CD4-positive, alpha-beta T cell (primary cell): ENCODE measurements around the gene PCDHB15. TPM values are rescaled to one million over a fixed set of nuclear protein-coding genes. Genes with fewer than 3 reads are reported as not detected.

Experiments used
- ATAC-seq: fragments of 200-7000 bp; cut with Tn5 transposase; one replicate; pipeline ENCODE4 v1.10.0; 2022; ENCODE audit warnings: mild to moderate bottlenecking; ENCODE audit not compliant: poor library complexity
- CTCF ChIA-PET: fragments of 350-600 bp; sonication (Branson Sonifier 250); formaldehyde crosslinking; loops from one replicate; lab custom pipeline; 2021; ENCODE audit warnings: antibody characterized with exemption, inconsistent platforms; lab: Charles Lee
- POLR2A ChIA-PET: fragments of 350-600 bp; sonication (Branson Sonifier 250); formaldehyde crosslinking; loops from one replicate; lab custom pipeline; 2021; ENCODE audit warnings: antibody characterized with exemption, inconsistent platforms; lab: Charles Lee
- DNase-seq, 14 experiments: peaks; one replicate each; pipeline ENCODE4 v3.0.0-alpha.2; 2013 to 2020; ENCODE audit warnings: mixed read lengths in 2 of 14
- H3K27ac ChIP-seq, 2 donors: one replicate each; pipeline versions ENCODE4 v1.5.1 to v1.7.0; 2013; ENCODE audit warnings: low read length in 2 of 2, low read depth in 1 of 2, mild to moderate bottlenecking in 1 of 2
- H3K27me3 ChIP-seq, 2 experiments: 1 replicate in 1 of 2; 2 replicates in 1 of 2; pipeline versions ENCODE4 v1.6.1 to v1.7.0; 2013; ENCODE audit warnings: low read length in 2 of 2, control low read depth in 1 of 2, mild to moderate bottlenecking in 1 of 2, moderate library complexity in 1 of 2; ENCODE audit not compliant: insufficient read depth in 2 of 2, control insufficient read depth in 1 of 2
- H3K36me3 ChIP-seq: one replicate; pipeline ENCODE4 v1.6.1; 2013; ENCODE audit warnings: low read length, control low read depth; ENCODE audit not compliant: insufficient read depth
- H3K4me1 ChIP-seq: one replicate; pipeline ENCODE4 v1.6.1; 2013; ENCODE audit warnings: low read length, control low read depth; ENCODE audit not compliant: insufficient read depth
- H3K4me3 ChIP-seq: one replicate; pipeline ENCODE4 v1.5.1; 2013; ENCODE audit warnings: mild to moderate bottlenecking, low read length, moderate library complexity
- H3K9me3 ChIP-seq, 2 experiments: 1 replicate in 1 of 2; 2 replicates in 1 of 2; pipeline versions ENCODE4 v1.6.1 to v1.7.0; 2013; ENCODE audit warnings: low read length in 2 of 2, mild to moderate bottlenecking in 2 of 2, control low read depth in 1 of 2, moderate library complexity in 1 of 2; ENCODE audit not compliant: control insufficient read depth in 1 of 2, insufficient read depth in 1 of 2
- H3K27ac Mint-ChIP-seq: one replicate; pipeline ENCODE4 v1.8.0; 2020; ENCODE audit warnings: mixed read lengths
- H3K27me3 Mint-ChIP-seq: one replicate; pipeline ENCODE4 v1.8.0; 2021; ENCODE audit warnings: mixed read lengths
- H3K36me3 Mint-ChIP-seq: one replicate; pipeline ENCODE4 v1.8.0; 2021; ENCODE audit warnings: low read depth, mixed read lengths
- H3K4me1 Mint-ChIP-seq: one replicate; pipeline ENCODE4 v1.8.0; 2021; ENCODE audit warnings: low read depth, mixed read lengths
- H3K4me3 Mint-ChIP-seq: one replicate; pipeline ENCODE4 v1.8.0; 2020; ENCODE audit warnings: mild to moderate bottlenecking, mixed read lengths
- H3K9me3 Mint-ChIP-seq: one replicate; pipeline ENCODE4 v1.8.0; 2020; ENCODE audit warnings: mixed read lengths
- CTCF ChIP-seq: fragments of 200-600 bp; IDR thresholded peaks from one replicate; pipeline ENCODE4 v1.8.0; 2022; ENCODE audit warnings: antibody characterized with exemption, mild to moderate bottlenecking
- intact Hi-C, 2 experiments: fragments of 100-400 bp; cut with DNase I in 1 of 2; cut with micrococcal nuclease in 1 of 2; formaldehyde crosslinking; loops; one replicate each; pipeline versions ENCODE4 v1.15.1 to v1.9.0; 2023 to 2025; cut with DNase I, micrococcal nuclease
- total RNA-seq, 174 experiments: library from RNA in 2 of 174; stranded (reverse) in 2 of 174; gene quantifications; one replicate each; pipeline ENCODE4 v1.2.3 and lab custom pipeline; 2021 to 2026

The PCDHB15 gene
- total RNA-seq, 2 experiments from 2014 or later = not detected

- Mint-ChIP-seq H3K27me3 (no peaks in the 10 kb centered on the region), H3K36me3 (peaks cover 74% of the 10 kb centered on the region), H3K9me3 (peaks cover 15% of the 10 kb centered on the region), H3K4me1 (no peaks in the 10 kb centered on the region), H3K4me3 (no peak overlapping the region), H3K27ac (no peak overlapping the region)
- intact Hi-C loops = no loop called here
- no peak for TF ChIP-seq CTCF
- POLR2A ChIA-PET = no interaction called here
- H3K27ac ChIP-seq = no peak overlapping the region
- no peaks in the 10 kb centered on the region for H3K36me3 ChIP-seq
- no peak for DNase-seq
- no peak for ATAC-seq
- no peaks in the 10 kb centered on the region for H3K4me1 ChIP-seq
- H3K9me3 ChIP-seq = peaks cover 41 to 98% of the 10 kb centered on the region in 2 experiments
- H3K27me3 ChIP-seq = no peaks in the 10 kb centered on the region
- no peak overlapping the region for H3K4me3 ChIP-seq
- CTCF ChIA-PET = no interaction called here
Observed at GRCh38 chr5:141261238-141261546, 16.0 kb downstream of the PCDHB15 start.

DNA sequence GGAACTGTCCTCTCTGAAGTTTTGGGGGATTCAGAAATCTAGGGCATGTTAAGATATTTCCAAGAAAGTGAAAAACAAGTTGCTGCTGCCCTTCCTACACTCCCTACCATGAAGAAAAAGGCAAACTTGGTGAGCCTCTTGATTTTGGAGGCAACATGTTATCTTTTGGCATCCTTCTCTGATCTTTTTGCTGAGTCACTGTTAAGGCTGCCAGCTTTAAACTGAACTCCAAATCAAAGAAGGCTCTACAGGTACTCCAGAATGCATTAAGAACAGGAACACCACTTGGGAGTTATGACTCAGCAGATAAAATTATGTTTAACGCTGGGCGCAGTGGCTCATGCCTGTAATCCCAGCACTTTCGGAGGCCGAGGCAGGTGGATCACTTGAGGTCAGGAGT is 24.0 kb downstream of the PCDHB15 start:
- intact Hi-C loops = no loop called here
- no peak overlapping the region for H3K4me3 Mint-ChIP-seq
- Histone ChIP-seq H3K27me3 (no peaks in the 10 kb centered on the region), H3K4me3 (no peak overlapping the region), H3K27ac (no peak overlapping the region), H3K9me3 (peaks cover 33 to 96% of the 10 kb centered on the region in 2 experiments), H3K4me1 (no peaks in the 10 kb centered on the region), H3K36me3 (no peaks in the 10 kb centered on the region)
- CTCF ChIA-PET = no interaction called here
- DNase-seq (no peak), ATAC-seq (no peak)
- peaks cover 22% of the 10 kb centered on the region for H3K9me3 Mint-ChIP-seq
- H3K27ac Mint-ChIP-seq = no peak overlapping the region
- peaks cover 85% of the 10 kb centered on the region for H3K36me3 Mint-ChIP-seq
- no peaks in the 10 kb centered on the region for H3K27me3 Mint-ChIP-seq
- POLR2A ChIA-PET = no interaction called here
- no peaks in the 10 kb centered on the region for H3K4me1 Mint-ChIP-seq
- no peak for TF ChIP-seq CTCF

- no peaks in the 10 kb centered on the region for H3K27me3 ChIP-seq
- H3K27ac ChIP-seq = no peak overlapping the region
- Mint-ChIP-seq H3K36me3 (peaks cover 85% of the 10 kb centered on the region), H3K4me1 (no peaks in the 10 kb centered on the region), H3K27me3 (no peaks in the 10 kb centered on the region), H3K27ac (no peak overlapping the region), H3K4me3 (no peak overlapping the region), H3K9me3 (peaks cover 29% of the 10 kb centered on the region)
- intact Hi-C loops = no loop called here
- no peaks in the 10 kb centered on the region for H3K36me3 ChIP-seq
- DNase-seq (no peak), ATAC-seq (no peak)
- CTCF ChIA-PET = no interaction called here
- peaks cover 50 to 93% of the 10 kb centered on the region in 2 experiments for H3K9me3 ChIP-seq
- H3K4me3 ChIP-seq = no peak overlapping the region
- no peak for TF ChIP-seq CTCF
- no peaks in the 10 kb centered on the region for H3K4me1 ChIP-seq
- POLR2A ChIA-PET = no interaction called here
Observed at GRCh38 chr5:141272906-141273305, 27.7 kb downstream of the PCDHB15 start.
